ENCODE results near the gene NOTCH1. TPM values are rescaled to one million over a fixed set of nuclear protein-coding genes. Genes with fewer than 3 reads are reported as not detected.

NOTCH1 gene
- polyA plus RNA-seq, 3 donors: 23.6 to 40.9 (median 36.2) TPM

DNA sequence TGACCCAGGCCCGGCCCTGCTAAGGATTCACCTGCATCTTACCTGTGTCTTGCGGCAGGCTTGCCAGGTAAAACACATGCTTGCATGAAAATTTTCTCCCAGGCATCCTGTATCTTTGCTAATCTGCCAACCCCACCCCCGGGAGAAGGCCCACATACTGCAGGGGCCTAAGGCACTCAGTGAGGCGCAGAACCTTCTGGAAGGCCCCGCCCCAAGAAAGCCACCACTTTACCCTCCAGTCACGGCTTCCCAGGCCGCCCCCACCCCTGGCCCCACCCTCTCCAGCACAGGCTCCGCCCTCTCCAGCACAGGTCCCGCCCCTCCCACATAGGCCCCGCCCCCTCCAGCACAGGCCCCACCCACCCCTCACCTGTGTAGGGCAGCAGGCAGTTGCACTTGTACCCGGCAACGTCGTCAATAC lies 33.2 kb downstream of the NOTCH1 start:
- DNase-seq (ENCODE audit: extremely low read depth in 1 of 11, low read depth in 9 of 11, low spot score in 4 of 11): no peak

DNA sequence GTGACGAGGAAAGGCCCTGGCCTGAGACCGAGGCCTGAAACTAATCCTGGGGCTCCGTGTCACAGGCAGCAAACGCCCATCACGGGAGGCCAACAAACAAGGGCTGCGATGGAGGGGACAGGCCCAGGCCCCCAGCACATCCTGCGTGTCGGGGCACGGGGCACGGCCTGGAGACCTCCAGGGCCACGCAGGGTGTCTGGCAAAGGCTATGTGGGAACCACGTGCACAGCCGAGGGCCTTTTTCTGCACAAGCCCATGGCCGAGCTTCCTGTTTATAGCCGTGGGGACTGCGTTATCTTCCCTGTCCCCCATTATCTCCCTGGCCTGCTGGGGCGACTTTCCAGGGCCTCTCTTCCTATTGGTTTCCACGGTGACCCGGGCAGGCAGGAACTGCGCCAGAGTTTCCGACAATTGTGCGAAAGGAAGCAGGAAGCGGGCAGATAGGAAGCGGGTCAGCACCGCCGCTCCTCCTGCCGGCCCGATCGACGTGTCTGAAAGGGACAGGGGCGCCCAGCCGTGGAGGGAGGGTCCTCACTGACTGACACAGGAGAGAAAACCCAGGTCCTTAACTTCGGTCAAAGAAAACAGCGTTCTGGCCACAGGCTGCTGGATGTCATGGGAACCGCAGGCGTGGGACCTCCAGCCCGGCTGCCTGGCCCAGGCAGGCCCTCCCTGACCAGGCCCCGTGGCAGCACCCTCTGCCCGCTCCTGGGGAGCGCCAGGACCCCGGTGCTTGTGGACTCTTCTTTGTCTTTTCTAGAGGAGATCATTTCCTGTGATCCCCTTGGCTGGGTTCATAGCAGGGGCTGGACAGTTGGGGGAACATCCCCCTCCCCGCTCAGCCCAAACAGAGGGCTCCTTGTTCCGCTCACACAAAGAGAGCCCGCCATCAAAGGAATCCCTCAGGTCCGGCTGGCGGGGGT lies 33.9 kb downstream of the NOTCH1 start:
- DNase-seq (ENCODE audit: extremely low read depth in 1 of 11, low read depth in 9 of 11, low spot score in 4 of 11): no peak

GRCh38 chr9:136511144-136511669 lies 34.6 kb downstream of the NOTCH1 start:
- no peak for DNase-seq (ENCODE audit: extremely low read depth in 1 of 11, low read depth in 9 of 11, low spot score in 4 of 11)

DNA sequence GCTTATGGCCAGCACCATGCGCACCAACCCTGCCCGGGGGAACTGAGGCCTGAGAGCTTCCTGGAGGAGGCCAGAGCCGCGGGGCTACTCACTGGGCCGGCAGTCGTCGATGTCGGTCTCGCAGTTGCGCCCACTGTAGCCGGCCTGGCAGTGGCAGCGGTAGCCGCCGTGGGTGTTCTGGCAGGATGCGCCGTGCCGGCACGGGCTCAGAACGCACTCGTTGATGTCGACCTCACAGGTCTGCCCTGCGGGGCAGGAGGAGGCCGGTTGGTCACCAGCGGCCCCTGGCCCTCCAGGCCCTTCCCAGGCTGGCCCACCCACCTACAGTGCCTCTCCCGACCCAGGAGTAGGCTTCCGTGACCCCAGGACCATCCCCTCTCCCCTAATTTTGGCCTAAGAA lies 35.3 kb downstream of the NOTCH1 start:
- DNase-seq (ENCODE audit: extremely low read depth in 1 of 11, low read depth in 9 of 11, low spot score in 4 of 11): no peak

GRCh38 chr9:136509549-136509948 lies 36.3 kb downstream of the NOTCH1 start:
- no peak for DNase-seq (ENCODE audit: extremely low read depth in 1 of 11, low read depth in 9 of 11, low spot score in 4 of 11)

DNA sequence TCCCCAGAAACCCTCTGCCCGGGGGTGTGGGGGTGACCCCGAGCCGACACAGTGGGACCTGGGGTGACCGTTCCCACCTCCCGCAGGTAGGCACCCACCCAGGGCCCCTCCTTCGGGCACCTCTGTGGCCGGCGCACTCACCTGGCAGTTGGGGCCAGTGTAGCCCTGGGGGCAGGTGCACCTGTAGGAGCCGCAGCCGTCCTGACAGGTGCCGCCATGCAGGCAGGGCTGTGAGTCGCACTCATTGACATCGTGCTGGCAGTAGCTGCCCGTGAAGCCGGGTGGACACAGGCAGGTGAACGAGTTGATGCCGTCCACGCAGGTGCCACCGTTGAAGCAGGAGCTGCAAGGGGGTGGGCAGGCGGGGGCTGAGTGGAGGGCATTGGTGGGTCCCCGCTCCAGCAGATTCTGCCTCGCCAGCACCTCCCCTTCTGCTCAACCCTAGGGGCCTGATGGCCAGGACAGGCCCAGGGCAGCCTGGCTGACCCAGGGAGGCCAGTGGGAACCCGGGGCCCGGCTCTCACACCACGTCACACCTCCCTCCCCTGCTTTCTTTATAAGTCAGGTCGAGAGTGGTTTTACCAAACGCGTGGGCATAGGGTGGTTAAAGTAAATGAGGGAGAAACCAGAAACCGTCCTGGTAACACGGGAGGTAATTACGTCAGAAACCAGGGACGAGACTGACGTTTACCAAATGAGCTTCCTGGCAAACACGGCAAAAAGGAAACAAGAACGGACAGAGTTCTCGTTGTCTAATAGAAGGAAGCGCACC lies 36.9 kb downstream of the NOTCH1 start:
- no peak for DNase-seq (ENCODE audit: extremely low read depth in 1 of 11, low read depth in 9 of 11, low spot score in 4 of 11)

- DNase-seq (ENCODE audit: extremely low read depth in 1 of 11, low read depth in 9 of 11, low spot score in 4 of 11): no peak
These were observed 37.9 kb downstream of the NOTCH1 start for GRCh38 chr9:136507992-136508375.

GRCh38 chr9:136507221-136507991 lies 38.4 kb downstream of the NOTCH1 start:
- DNase-seq (ENCODE audit: extremely low read depth in 1 of 11, low read depth in 9 of 11, low spot score in 4 of 11): no peak

- no peak for DNase-seq (ENCODE audit: extremely low read depth in 1 of 11, low read depth in 9 of 11, low spot score in 4 of 11)
These were observed 39.4 kb downstream of the NOTCH1 start for GRCh38 chr9:136506425-136506824.

DNA sequence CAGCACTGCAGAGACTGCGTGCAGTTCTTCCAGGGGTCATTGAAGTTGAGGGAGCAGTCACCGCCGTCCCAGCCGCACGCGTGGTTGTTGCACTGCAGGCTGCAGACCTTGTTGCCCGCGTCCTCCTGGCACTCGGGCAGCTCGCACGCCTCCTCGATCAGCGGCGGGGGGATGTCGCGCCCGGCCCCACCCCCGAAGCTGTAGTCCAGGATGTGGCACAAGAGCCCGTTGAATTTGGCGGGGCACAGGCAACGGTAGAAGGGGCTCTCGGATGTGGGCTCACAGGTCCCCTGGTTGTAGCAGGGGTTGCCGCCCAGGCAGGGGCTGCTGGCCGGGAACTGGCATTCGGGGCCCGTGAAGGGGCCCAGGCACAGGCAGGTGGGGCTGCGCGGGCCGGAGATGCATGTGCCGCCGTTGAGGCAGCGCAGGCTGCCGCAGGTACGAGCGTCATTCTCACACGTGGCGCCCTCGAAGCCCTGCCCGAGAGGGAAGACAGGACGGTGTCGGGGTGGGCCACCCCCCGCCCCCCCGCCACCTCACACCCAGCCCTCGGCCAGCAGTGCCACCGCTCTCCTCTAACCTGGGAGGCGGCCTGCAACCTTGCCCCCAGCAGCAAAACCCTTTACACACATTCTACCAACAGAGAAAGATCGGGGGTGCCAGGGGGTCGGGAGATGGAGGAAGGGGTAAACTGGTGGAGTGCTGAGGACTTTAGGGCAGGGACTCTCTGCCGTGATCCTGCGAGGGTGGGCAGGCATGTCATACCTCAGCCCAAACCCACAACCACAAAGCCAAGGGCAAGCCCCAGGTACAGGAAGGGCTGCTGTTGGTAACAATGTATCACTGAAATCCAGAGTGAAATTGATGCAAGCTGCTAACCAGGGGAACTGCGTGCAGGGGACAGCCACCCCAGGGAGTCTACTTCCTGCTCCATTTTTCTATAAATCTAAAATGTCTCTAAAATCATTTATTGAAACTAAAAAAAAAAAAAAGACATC lies 40.1 kb downstream of the NOTCH1 start:
- no peak for DNase-seq (ENCODE audit: extremely low read depth in 1 of 11, low read depth in 9 of 11, low spot score in 4 of 11)

DNA sequence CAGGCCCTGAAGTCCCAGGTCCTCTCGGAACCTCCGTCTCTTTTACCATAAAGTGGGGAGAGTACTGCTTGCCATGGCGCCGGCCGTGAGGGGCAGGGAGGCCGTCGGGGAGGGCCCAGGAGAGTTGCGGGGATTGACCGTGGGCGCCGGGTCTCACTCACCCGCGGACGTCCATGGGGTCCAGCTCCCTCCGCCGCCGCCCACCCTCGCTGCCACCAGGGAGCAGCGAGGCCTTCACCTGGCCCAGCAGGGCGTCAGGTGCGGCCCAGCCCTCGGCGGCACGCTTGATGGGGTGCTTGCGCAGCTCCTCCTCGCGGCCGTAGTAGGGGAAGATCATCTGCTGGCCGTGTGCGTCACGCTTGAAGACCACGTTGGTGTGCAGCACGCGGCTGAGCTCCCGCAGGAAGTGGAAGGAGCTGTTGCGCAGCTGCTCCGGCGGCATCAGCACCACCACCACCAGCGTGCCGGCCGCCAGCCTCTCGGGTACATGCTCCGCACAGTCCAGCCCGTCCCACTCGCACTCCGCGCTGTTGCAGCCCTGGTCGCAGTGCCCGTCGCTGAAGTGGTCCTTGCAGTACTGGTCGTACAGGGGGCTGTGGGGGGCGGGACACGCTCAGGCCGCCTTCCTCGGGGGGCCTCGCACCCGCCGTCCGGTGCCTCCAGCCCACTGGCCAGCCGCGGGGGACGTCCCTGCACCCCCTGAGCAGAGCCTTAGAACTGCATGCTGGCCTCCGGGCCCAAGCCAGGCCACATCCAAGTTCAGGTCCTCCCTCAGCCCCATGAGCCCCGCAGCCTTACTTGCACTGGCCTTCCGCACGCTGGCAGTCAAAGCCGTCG lies 41.1 kb downstream of the NOTCH1 start:
- no peak for DNase-seq (ENCODE audit: extremely low read depth in 1 of 11, low read depth in 9 of 11, low spot score in 4 of 11)

GRCh38 chr9:136502940-136503550 lies 42.8 kb downstream of the NOTCH1 start:
- no peak for DNase-seq (ENCODE audit: extremely low read depth in 1 of 11, low read depth in 9 of 11, low spot score in 4 of 11)

DNA sequence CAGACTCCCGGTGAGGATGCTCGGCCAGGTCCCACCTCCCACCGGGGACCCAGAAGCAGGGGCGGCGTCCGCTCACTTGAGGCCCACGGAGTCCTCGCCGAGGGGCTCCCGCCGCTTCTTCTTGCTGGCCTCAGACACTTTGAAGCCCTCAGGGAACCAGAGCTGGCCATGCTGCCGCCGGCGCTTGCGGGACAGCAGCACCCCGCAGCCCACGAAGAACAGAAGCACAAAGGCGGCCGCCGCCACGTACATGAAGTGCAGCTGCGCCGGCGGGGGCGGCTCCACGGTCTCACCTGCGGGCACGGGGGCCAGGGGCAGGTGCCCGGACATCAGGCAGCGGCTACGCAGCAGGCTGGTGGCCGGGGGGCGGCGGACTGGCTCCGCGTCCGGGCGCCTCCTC lies 43.7 kb downstream of the NOTCH1 start:
- DNase-seq (ENCODE audit: extremely low read depth in 1 of 11, low read depth in 9 of 11, low spot score in 4 of 11): no peak

GRCh38 chr9:136501686-136502085 lies 44.2 kb downstream of the NOTCH1 start:
- no peak for DNase-seq (ENCODE audit: extremely low read depth in 1 of 11, low read depth in 9 of 11, low spot score in 4 of 11)

DNA sequence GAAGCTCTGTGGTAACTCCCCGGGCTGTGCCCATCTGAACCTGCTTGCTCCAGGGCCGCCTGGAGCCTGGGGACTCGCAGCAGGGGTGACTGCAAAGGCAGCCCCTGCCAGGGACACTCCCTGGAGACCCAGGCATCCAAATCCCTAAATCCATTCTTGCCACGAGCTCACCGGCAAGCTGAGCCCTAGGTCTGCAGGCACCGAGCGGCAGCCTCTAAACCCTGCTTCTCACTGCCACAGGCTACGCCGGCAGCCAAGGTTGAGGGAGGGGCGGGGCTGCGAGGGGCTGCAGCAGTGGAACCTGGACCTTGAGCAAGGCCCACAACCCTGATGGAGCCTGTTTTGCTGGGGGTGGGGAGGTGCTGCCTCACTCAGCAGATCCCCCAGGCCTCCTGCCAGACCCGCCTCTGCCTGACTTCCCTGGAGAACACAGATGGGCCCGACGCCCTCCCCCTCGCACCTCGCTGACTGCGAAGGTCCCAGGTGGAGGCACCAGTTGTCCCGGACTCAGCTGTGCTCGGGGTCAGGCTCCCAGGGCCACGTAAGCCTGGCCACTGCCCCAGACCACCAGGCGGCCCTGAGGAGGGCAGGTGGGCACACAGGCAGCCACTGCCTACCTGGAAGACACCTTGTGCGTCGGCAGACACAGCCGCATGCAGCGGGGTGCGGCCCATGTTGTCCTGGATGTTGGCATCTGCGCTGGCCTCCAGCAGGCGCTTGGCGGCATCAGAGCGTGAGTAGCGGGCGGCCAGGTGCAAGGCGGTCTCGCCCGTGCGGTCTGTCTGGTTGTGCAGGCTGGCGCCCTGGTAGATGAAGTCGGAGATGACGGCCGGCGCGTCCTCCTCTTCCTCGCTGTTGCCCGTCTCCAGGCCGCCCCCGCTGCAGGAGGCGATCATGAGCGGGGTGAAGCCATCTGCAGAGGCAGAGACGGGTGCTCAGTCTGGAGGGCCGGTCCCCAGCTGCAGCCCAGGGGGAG lies 45.6 kb downstream of the NOTCH1 start:
- no peak for DNase-seq (ENCODE audit: extremely low read depth in 1 of 11, low read depth in 9 of 11, low spot score in 4 of 11)
